SU-DHL-6 (cell line): ENCODE results near the gene DOCK1.

Experiments used
- EZH2phosphoT487 ChIP-seq: fragments of 200-600 bp; sonication (generic), shearing (Covaris generic); conservative IDR thresholded peaks from 2 replicates; pipeline ENCODE4 v1.6.1; 2018; ENCODE audit warnings: mild to moderate bottlenecking, antibody characterized with exemption, low read length, moderate library complexity, mixed read lengths
- TF ChIP-seq, protein P1 (sequence below): fragments of 200-600 bp; sonication (generic); IDR thresholded peaks from one replicate; pipeline ENCODE4 v1.5.1; 2017; ENCODE audit warnings: antibody characterized with exemption, mild to moderate bottlenecking, low read length, moderate library complexity; ENCODE audit not compliant: insufficient read depth, poor library complexity, severe bottlenecking

DNA sequence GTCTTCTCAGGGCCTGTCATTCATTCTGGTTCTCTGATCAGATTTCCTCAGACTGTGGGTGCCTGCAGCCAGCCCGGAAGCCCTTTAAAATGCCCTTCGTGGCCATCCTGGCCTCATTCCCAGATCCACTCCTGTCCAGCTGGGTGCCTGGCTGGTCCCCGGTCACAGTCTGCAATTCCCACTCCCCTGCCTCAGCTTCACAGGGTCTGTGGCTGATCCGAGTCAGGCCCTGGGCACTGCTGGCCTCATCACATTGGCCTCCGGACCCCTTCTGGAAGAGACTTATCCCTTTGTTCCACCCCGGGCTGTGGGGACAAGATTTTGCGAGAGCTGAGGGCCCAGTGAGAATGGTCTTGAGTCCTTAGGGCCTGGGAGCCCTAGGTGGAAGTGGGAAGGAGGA is 12.1 kb downstream of the DOCK1 start:
- TF ChIP-seq, protein P1, sequence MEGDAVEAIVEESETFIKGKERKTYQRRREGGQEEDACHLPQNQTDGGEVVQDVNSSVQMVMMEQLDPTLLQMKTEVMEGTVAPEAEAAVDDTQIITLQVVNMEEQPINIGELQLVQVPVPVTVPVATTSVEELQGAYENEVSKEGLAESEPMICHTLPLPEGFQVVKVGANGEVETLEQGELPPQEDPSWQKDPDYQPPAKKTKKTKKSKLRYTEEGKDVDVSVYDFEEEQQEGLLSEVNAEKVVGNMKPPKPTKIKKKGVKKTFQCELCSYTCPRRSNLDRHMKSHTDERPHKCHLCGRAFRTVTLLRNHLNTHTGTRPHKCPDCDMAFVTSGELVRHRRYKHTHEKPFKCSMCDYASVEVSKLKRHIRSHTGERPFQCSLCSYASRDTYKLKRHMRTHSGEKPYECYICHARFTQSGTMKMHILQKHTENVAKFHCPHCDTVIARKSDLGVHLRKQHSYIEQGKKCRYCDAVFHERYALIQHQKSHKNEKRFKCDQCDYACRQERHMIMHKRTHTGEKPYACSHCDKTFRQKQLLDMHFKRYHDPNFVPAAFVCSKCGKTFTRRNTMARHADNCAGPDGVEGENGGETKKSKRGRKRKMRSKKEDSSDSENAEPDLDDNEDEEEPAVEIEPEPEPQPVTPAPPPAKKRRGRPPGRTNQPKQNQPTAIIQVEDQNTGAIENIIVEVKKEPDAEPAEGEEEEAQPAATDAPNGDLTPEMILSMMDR: no peak
- no peak for TF ChIP-seq EZH2phosphoT487
